ENCODE results near the gene MBNL1.

Gene MBNL1

DNA sequence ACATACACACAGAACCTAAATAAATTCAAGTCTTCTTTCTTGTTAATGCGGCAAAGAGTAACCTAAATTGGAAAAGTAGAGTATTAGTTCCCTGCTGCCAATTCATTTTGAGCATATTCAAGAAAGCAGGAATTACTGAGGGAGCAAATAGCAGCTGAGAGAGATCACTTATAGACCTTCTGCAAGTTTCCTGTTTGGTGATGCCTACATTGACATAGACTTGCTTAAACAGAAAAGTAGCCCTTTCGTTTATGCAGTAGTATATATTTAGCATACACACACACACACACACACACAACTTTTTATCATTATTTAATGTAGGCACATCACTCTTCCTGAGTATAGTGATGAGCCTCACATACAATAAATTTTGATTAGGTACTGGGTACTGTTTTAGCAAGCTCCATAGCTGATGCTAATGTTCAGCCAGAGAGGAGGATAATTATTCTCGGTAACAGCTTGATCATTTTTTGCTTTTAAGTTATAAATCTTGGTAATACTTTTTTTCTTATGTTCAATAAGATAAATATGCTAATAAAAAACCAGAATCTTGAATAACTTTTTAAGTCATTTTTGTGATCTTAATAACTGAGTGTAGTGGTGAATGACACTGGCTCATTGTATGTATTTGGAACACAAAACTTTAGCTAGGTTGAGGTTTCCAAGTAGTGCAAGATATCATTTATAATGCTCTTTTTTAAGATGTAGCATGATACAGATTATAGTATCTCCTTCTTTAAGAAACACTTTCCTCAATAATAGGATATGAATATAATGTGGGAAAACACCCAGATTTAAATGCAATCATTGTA lies 174.7 kb downstream of the MBNL1 start:
- peak; percentile 27 for DNase-seq (ENCODE audit: low read depth)
- no peak overlapping the region for H3K4me3 ChIP-seq (replicated peaks; ENCODE audit: low read depth, low read length)

DNA sequence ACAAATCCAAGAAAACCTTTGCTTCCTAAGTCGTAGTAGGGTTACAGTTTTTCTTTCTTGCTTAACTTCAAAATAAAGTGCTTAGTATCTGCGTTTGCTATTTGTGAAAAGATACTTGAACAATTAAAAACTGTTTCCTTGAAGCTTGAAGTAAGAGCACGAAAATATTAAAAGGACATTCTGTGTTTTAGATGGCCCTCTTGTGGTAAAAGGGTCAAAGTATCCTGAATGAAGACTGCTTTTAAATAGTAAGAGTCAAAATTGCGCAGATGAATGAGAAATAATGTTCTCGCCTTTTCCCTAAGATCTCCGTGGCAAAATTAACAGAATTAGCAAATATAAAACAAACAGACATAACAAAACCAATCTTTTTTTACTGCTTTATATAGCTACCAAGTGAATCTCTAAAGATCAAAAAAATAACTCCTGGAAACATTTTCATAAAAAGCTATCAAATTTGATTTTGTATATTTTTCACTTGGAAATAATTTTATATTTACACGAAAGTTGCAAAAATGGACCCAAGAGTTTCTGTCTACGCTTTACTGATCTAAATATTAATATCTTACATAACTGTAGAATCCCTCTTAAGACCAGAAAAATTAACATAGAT lies 175.4 kb downstream of the MBNL1 start:
- TF ChIP-seq, protein P1, sequence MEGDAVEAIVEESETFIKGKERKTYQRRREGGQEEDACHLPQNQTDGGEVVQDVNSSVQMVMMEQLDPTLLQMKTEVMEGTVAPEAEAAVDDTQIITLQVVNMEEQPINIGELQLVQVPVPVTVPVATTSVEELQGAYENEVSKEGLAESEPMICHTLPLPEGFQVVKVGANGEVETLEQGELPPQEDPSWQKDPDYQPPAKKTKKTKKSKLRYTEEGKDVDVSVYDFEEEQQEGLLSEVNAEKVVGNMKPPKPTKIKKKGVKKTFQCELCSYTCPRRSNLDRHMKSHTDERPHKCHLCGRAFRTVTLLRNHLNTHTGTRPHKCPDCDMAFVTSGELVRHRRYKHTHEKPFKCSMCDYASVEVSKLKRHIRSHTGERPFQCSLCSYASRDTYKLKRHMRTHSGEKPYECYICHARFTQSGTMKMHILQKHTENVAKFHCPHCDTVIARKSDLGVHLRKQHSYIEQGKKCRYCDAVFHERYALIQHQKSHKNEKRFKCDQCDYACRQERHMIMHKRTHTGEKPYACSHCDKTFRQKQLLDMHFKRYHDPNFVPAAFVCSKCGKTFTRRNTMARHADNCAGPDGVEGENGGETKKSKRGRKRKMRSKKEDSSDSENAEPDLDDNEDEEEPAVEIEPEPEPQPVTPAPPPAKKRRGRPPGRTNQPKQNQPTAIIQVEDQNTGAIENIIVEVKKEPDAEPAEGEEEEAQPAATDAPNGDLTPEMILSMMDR (IDR thresholded peaks at IDR 0.05; ENCODE audit: low read length, missing control alignments), result peak; percentile 63
- H3K4me3 ChIP-seq (replicated peaks; ENCODE audit: low read depth, low read length), result no peak overlapping the region
- DNase-seq (ENCODE audit: low read depth), result peak; percentile 82

More for the DNA sequence above, 174.7 kb downstream of the MBNL1 start:
- TF ChIP-seq, protein P1 (IDR thresholded peaks at IDR 0.05; ENCODE audit: low read length, missing control alignments), result no peak

DNA sequence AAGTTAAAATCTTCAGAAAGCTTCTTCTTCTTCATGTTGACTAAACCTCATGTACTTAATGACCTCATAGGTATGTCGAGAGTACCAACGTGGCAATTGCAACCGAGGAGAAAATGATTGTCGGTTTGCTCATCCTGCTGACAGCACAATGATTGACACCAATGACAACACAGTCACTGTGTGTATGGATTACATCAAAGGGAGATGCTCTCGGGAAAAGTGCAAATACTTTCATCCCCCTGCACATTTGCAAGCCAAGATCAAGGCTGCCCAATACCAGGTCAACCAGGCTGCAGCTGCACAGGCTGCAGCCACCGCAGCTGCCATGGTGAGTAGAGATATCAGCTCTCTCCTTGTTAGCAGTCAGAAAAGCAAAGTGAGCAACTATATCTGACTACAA lies 176.5 kb downstream of the MBNL1 start:
- TF ChIP-seq, protein P1 (IDR thresholded peaks at IDR 0.05; ENCODE audit: low read length, missing control alignments), result no peak
- H3K4me3 ChIP-seq (replicated peaks; ENCODE audit: low read depth, low read length), result no peak overlapping the region
- DNase-seq (ENCODE audit: low read depth), result no peak

DNA sequence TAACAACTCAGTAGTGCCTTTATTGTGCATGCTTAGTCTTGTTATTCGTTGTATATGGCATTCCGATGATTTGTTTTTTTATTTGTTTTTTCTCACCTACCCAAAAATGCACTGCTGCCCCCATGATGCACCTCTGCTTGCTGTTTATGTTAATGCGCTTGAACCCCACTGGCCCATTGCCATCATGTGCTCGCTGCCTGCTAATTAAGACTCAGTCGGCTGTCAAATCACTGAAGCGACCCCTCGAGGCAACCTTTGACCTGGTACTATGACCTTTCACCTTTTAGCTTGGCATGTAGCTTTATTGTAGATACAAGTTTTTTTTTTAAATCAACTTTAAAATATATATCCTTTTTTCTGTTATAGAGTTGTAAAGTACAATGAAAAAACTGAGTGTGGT lies 177.8 kb downstream of the MBNL1 start:
- no peak for DNase-seq (ENCODE audit: low read depth)
- no peak overlapping the region for H3K4me3 ChIP-seq (replicated peaks; ENCODE audit: low read depth, low read length)
- TF ChIP-seq, protein P1 (IDR thresholded peaks at IDR 0.05; ENCODE audit: low read length, missing control alignments), result no peak

DNA sequence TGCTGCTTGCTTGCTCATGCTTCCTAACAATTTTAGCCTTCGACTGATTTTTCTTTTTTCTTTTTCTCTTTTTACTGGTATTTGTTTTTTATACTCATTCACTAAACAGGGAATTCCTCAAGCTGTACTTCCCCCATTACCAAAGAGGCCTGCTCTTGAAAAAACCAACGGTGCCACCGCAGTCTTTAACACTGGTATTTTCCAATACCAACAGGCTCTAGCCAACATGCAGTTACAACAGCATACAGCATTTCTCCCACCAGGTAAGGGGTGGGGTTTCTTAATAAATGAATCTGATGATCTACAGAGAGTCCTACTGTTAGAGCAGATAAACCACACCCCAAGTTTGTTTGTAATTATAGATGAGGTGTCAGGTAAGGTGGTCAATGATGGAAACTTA lies 178.8 kb downstream of the MBNL1 start:
- no peak for DNase-seq (ENCODE audit: low read depth)
- TF ChIP-seq, protein P1 (IDR thresholded peaks at IDR 0.05; ENCODE audit: low read length, missing control alignments), result no peak
- no peak overlapping the region for H3K4me3 ChIP-seq (replicated peaks; ENCODE audit: low read depth, low read length)

DNA sequence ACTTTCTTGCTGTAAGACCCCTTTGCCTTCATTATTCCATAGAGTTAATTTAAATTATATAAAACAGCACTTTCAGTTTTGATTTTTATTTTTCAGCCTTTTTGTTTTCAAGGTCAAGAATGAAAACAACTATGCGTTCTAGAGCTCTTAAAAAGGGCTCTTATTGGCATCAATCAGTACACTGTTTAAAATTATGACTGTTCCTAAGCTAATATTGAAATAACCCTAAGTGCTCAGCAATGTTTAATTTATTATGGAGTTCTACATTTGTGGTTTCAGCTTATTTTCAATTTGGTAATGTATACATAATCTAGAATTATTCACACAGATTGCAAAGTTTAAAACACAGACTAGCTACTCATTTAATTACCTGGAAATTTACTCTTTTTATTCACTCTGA lies 179.4 kb downstream of the MBNL1 start:
- no peak for DNase-seq (ENCODE audit: low read depth)
- no peak overlapping the region for H3K4me3 ChIP-seq (replicated peaks; ENCODE audit: low read depth, low read length)
- TF ChIP-seq, protein P1 (IDR thresholded peaks at IDR 0.05; ENCODE audit: low read length, missing control alignments), result no peak

All from fibroblast of pulmonary artery (primary cell).